NCI-H1092 (cell line): ENCODE data around the gene DUSP19.

Experiments
- DNase-seq: peaks from one replicate; lab custom pipeline; 2025; lab: John Stamatoyannopoulos, UW

Gene DUSP19

GRCh38 chr2:183068561-183068960 lies 10.0 kb upstream of the DUSP19 start:
- DNase-seq = no peak

- DNase-seq = no peak
These were observed 9.4 kb upstream of the DUSP19 start for GRCh38 chr2:183069174-183069573.

GRCh38 chr2:183070942-183071844 lies 7.4 kb upstream of the DUSP19 start:
- DNase-seq = no peak

- DNase-seq = no peak
These were observed 6.4 kb upstream of the DUSP19 start for GRCh38 chr2:183072177-183072576.

- DNase-seq = no peak
These were observed 434 bp upstream of the DUSP19 start for GRCh38 chr2:183078163-183078463.

GRCh38 chr2:183079139-183079775 lies 710 bp downstream of the DUSP19 start:
- DNase-seq = no peak

GRCh38 chr2:183081911-183082310 lies 3.4 kb downstream of the DUSP19 start:
- DNase-seq = no peak

- DNase-seq = no peak
These were observed 9.5 kb downstream of the DUSP19 start for GRCh38 chr2:183088061-183088460.

- no peak for DNase-seq
These were observed 10.8 kb downstream of the DUSP19 start for GRCh38 chr2:183089192-183089851.

- DNase-seq = no peak
These were observed 12.9 kb downstream of the DUSP19 start for GRCh38 chr2:183091318-183091953.

- no peak for DNase-seq
These were observed 13.4 kb downstream of the DUSP19 start for GRCh38 chr2:183091954-183092345.

GRCh38 chr2:183093857-183094657 lies 15.5 kb downstream of the DUSP19 start:
- no peak for DNase-seq

GRCh38 chr2:183105402-183106134 lies 27.0 kb downstream of the DUSP19 start:
- no peak for DNase-seq

- no peak for DNase-seq
These were observed 34.0 kb downstream of the DUSP19 start for GRCh38 chr2:183112577-183112976.

- no peak for DNase-seq
These were observed 35.1 kb downstream of the DUSP19 start for GRCh38 chr2:183113630-183114029.

- DNase-seq = no peak
These were observed 38.7 kb downstream of the DUSP19 start for GRCh38 chr2:183117226-183117625.

GRCh38 chr2:183123117-183123958 lies 44.8 kb downstream of the DUSP19 start:
- DNase-seq = no peak

- no peak for DNase-seq
These were observed 45.3 kb downstream of the DUSP19 start for GRCh38 chr2:183123959-183124221.

GRCh38 chr2:183124222-183124956 lies 45.8 kb downstream of the DUSP19 start, which contains the start of gene NUP35:
NUP35 (plus strand) TSS chr2:183124443; CDS start chr2:183124458, 15 bp downstream.
- peak; percentile 91 for DNase-seq

GRCh38 chr2:183124957-183125255 lies 46.4 kb downstream of the DUSP19 start:
- no peak for DNase-seq
